Measurements from ENCODE around the gene RRAGA.
"Not testable (repeated sequence)": the region's sequence is repeated elsewhere in the genome, so short reads cannot be mapped to it uniquely, and the experiment has no call there.

Gene RRAGA, protein sequence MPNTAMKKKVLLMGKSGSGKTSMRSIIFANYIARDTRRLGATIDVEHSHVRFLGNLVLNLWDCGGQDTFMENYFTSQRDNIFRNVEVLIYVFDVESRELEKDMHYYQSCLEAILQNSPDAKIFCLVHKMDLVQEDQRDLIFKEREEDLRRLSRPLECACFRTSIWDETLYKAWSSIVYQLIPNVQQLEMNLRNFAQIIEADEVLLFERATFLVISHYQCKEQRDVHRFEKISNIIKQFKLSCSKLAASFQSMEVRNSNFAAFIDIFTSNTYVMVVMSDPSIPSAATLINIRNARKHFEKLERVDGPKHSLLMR

GRCh38 chr9:19048966-19049916 lies at the start of gene RRAGA:
Gene RRAGA, plus strand, starts transcription at chr9:19049427. Its CDS starts 233 bp downstream, at chr9:19049660.
- DNase-seq = peak; percentile 90

GRCh38 chr9:19000133-19000532 lies 49.1 kb upstream of the RRAGA start:
- DNase-seq = no peak

GRCh38 chr9:19009391-19009965 lies 39.7 kb upstream of the RRAGA start:
- DNase-seq = no peak

- DNase-seq = no peak
These were observed 31.0 kb upstream of the RRAGA start for GRCh38 chr9:19018201-19018600.

DNA sequence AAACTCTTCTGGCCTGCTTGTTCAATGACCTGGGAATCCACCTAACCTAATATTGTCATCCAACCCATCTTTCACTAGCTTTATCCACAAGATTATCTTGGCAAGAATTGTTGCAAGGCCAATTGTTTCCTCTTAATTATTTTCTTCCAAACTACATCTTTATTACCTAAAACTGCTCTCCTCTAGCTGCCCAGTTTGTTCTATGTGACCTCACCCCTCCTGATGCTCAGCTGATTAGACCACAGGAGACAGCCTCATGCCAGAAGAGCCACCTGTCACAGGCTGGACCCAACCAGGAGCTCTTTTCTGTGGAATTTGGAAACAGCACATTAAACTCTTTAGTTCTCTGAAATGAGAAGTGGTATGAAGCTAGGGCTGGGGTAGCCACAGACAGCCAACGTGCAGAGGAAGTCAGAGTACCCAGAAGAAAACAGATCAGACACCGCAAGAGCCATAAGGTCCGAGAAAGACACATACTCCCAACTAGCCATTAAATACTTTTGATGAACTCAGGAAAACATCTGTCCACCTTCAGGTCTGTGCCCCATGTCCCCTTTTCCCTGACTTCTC lies 28.3 kb upstream of the RRAGA start:
- no peak for DNase-seq

- not testable (repeated sequence) for DNase-seq
These were observed 27.6 kb upstream of the RRAGA start for GRCh38 chr9:19021649-19022048.

- no peak for DNase-seq
These were observed 27.0 kb upstream of the RRAGA start for GRCh38 chr9:19022206-19022605.

- DNase-seq = no peak
These were observed 26.1 kb upstream of the RRAGA start for GRCh38 chr9:19023078-19023477.

DNA sequence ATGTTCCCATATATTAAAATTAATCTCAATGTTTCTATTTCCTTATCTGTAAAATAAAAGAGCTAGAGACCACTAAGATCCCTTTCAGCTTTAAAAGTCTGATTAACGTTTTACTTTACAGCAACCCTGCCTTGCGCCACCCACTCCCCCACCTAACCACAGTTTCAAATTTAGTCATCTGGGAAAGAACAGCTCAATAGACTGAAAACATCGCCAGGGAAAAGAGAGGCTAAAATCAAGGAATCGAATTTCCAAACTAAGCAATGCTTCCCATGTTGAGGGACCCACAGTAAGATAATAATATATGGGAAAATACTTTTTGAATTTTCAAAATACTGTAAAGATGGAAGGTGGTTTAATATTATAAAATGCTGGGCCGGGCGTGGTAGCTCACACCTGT lies 22.9 kb upstream of the RRAGA start:
- no peak for DNase-seq

DNA sequence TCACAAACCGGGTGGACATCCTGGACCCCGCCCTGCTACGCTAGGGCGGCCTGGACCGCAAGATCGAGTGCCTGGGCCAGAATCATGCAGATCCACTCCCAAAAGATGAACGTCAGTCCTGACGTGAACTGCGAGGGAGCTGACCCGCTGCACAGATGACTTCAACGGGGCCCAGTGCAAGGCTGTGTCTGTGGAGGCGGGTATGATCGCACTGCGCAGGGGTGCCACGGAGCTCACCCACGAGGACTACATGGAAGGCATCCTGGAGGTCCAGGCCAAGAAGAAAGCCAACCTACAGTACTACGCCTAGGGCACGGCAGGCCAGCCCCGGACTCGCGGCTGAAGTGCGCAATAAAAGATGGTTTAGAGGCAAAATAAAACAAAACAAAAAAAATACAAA lies 21.4 kb upstream of the RRAGA start:
- no peak for DNase-seq

- no peak for DNase-seq
These were observed 20.3 kb upstream of the RRAGA start for GRCh38 chr9:19028835-19029451.

DNA sequence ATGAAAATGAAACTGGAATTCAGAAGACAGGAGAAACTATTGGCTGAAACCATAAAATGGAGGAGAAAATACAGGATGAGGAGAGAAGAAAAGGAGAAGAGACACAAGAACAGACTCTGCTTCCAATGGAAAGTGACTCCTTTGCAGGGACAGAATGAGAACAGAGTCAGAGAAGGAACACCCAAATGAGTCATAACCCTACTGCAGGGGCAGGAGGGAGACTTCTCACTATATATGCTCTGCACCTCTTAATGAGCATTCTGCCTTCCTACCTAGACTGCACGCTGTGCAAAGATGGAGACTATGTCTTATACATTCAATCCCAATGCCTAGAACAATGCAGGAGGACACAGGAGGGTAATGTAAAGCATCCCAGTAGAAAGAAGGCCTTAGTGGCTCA lies 18.3 kb upstream of the RRAGA start:
- DNase-seq = no peak

- DNase-seq = no peak
These were observed 16.8 kb upstream of the RRAGA start for GRCh38 chr9:19032406-19032805.

GRCh38 chr9:19033015-19033414 lies 16.2 kb upstream of the RRAGA start, which contains the start of gene SAXO1:
Gene SAXO1, minus strand, starts transcription at chr9:19033209. Its CDS starts 301 bp downstream, at chr9:19032908.
- DNase-seq = no peak

DNA sequence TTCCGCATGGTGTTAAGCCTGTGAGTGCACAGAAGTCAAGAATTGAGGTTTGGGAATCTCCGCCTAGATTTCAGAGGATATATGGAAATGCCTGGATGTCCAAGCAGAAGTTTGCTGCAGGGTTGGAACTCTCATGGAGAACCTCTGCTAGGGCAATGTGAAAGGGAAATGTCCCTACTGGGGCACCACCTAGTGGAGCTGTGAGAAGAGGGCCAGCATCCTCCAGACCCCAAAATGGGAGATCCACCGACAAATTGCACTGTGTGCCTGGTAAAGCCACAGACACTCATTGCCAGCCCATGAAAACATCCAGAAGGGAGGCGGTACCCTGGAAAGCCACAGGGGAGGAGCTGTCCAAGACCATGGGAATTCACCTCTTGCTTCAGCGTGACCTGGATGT lies 12.6 kb upstream of the RRAGA start:
- DNase-seq = no peak

GRCh38 chr9:19049917-19050636 lies 850 bp downstream of the RRAGA start:
- DNase-seq = no peak

DNA sequence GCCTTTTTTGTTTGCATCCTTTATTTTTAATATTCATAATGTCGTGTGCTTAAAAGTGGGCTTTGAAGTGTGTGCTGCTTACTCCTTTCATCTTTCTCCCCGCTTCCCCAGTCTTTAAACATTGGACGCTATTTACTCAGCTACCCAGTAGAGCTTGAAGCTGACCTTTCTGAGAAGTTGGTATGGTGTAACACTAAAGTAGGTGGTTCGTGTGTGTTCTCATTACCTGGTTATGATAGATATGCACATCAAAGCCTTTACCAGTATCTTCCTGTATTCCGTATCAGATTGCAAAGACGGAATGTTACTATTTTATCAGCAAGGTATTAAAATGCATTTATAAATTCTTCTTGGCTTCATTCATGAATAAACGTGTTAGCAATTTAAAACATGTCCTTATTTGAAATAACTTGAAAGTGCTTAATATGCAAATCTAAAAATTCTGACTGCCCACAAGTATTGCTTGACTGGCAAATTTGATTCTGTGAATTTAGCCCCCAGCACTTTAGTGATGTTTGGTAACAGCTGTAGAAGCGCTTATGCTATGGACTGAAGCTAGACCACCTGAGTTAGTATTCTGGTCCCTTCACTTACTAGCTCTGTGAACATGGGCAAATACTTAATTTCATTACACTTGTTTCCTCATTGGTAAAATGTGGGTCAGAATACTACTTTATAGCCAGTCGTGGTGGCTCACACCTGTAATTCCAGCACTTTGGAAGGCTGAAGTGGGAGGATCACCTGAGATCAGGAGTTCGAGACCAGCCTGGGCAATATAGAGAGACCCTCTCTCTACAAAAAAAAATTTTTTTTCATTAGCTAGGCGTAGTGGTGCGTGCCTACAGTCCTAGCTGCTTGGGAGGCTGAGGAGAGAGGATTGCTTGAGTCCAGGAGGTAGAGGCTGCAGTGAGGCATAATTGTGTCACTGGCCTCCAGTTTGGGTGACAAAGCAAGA lies 1.7 kb downstream of the RRAGA start:
- DNase-seq = no peak

DNA sequence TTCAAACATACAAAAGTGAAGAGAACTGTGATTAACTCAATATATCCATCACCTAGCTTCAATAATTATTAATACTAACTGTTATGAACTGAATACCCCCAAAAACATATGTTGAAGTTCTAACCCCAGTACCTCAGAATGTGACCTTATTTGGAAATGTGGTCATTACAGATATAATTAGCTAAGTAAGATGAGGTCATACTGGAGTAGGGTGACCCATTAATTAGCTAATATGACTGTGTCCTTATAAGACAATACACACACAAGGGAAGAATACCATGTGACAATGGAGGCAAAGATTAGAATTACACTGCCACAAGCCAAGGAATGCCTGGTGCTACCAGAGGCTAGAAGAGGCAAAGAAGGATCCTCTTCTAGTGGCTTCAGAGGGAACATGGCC lies 7.8 kb downstream of the RRAGA start:
- no peak for DNase-seq

- no peak for DNase-seq
These were observed 25.0 kb downstream of the RRAGA start for GRCh38 chr9:19074229-19074628.

GRCh38 chr9:19074836-19075235 lies 25.6 kb downstream of the RRAGA start:
- no peak for DNase-seq

- DNase-seq = no peak
These were observed 36.1 kb downstream of the RRAGA start for GRCh38 chr9:19085295-19085694.

All from stimulated activated CD4-positive, alpha-beta T cell treated with anti-CD3 and anti-CD28 coated beads, Interleukin-12 subunit alpha, Interleukin-12 subunit beta, amount 100 ng/mL, for 4 hours (primary cell).